ENCODE measurements around the gene KCNJ10.

The KCNJ10 gene

DNA sequence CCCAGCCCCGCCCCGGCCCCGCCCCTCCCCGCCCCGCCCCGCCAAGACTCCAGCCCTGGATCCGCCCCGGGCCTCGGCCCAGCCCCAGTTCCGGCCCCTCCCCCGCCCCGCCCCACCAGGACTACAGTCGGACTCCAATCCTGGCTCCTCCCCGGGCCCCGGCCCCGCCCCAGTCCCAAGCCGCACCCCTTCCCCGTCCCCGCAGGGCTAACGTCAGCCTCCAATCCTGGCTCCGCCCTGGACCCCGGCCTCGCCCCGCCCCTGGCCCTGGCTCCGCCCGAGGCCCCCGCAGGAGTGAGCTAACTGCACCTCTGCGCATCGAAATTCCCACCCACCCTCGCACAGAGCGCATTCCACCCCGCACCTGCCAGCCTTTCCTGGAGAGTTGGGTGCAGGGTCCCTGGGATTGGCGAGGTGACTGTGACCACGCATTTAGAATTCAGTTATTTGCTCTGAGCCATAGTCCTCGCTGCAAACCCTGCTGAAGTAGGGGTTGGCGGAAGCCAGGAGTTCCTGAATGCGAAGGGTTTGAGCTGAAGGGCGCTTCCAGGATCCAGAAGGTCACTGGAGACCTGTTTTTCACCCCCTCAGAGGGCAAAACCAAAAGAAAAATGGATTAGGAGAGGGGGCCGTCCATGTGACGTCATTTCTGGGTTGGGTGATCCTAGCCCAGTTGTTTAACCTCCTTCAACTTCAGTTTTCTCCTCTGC is 29.0 kb upstream of the KCNJ10 start:
- DNase-seq = peak; percentile 99

GRCh38 chr1:160097911-160098851 is 28.2 kb upstream of the KCNJ10 start, which contains the start of gene IGSF8:
IGSF8 (minus strand) TSS chr1:160098619; CDS start chr1:160098472, 147 bp downstream.
- peak; percentile 94 for DNase-seq

- peak; percentile 55 for DNase-seq
These were observed 27.4 kb upstream of the KCNJ10 start for GRCh38 chr1:160097151-160097910.

- peak; percentile 29 for DNase-seq
These were observed 26.5 kb upstream of the KCNJ10 start for GRCh38 chr1:160096274-160097116.

GRCh38 chr1:160095382-160096105 is 25.6 kb upstream of the KCNJ10 start:
- DNase-seq = no peak

- DNase-seq = no peak
These were observed 24.8 kb upstream of the KCNJ10 start for GRCh38 chr1:160094806-160095205.

- no peak for DNase-seq
These were observed 24.3 kb upstream of the KCNJ10 start for GRCh38 chr1:160094291-160094625.

DNA sequence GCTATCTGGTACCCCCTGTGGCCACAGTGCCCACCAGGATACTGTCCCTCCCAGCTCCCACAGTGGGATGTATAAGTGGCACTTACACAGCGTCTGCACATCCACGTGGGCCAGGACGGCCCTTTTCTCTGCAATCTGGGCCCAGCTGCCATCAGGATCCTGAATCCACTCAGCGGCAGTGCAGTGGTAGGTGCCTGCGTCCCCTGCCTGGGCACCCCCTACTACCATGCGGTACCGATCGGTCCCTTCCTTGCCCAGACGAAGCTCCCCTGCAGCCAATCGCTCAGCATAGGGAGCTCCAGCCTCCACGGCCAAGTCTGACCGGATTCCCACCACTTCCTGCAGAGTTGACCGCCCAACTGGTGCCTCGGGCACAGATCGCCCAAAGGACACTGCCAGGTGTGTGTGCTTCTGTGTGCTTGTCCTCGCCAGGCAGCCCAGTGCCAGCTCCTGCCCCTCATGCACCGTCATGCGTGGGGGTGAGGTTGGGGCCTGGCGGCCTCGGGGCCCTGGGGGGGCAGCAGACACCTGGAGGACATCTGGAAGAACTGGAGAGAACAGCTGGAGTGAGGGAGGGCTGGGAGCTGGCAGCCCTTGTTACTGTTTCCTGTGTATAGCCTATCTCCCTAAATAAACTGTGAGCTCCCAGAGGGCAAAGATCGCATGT is 23.8 kb upstream of the KCNJ10 start:
- DNase-seq = no peak

DNA sequence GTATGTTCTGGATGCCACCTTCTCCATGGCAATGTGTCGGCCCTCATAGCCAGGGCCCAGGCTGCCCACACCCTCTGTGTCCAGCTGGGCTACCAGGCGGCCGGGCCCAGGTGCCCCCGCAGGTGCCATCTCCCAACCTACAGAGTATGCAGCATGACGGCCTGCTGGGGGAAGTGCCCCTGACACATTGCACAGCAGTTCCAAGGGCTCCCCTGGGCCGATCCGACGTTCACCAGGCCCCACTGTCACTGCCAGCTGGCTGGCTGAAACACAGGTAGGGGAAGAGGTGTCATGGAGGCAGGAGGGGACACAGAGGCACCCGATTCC is 23.1 kb upstream of the KCNJ10 start:
- DNase-seq = no peak

DNA sequence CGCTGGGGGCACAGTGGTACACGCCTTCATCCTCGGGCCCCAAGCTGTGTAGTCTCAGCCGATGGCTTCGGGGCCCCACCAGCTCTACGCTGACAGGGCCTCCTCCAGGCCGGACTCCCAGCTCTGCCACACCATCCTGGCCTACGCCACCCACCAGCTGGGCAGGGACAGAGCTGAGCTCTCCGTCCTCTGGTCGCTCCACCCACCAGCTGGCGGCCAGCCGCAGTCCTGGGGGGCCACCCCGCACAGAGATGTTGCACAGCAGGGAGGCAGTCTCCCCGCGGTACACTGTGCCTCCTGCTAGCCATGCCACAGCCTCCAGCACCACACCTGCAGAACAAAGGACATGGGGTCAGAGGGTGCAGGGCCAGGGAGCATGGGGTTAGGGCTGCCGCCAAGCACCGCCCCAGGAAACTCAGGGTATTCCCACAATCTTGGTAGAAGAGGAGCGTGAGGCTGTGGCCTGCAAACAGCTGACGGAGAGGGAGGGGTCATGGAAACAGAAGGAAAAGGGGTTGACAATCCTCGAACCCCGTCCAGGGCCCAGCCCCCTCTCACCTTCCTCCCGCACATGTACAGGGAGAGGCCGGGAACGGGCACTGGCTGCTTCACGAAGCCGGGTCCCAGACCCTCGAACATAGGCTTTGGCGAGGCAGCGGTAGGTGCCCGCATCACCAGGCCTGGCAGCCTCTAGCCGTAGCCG is 22.6 kb upstream of the KCNJ10 start:
- no peak for DNase-seq

- DNase-seq = no peak
These were observed 21.8 kb upstream of the KCNJ10 start for GRCh38 chr1:160091666-160092223.

DNA sequence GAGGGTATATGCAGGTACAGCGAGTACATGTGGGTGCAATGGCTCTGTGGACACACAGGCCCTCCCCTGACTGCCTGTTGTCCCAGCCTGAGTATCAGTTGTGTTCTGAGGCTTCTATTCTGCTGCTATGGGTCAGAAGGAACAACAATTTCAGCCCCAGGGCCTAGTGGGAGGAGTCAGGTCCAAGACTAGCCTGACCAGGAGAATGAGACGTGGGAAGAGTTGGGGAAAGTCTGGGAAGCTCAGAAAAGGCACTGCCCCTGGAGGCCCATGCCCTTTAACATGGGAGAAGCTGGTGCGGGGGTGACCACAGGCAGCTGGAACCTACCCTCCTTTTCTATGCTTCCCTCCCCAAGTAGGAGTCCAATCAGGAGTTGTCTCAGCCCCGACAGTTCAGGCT is 20.8 kb upstream of the KCNJ10 start:
- no peak for DNase-seq

- DNase-seq = no peak
These were observed 19.9 kb upstream of the KCNJ10 start for GRCh38 chr1:160089883-160090282.

- DNase-seq = no peak
These were observed 17.2 kb upstream of the KCNJ10 start for GRCh38 chr1:160087118-160087662.

DNA sequence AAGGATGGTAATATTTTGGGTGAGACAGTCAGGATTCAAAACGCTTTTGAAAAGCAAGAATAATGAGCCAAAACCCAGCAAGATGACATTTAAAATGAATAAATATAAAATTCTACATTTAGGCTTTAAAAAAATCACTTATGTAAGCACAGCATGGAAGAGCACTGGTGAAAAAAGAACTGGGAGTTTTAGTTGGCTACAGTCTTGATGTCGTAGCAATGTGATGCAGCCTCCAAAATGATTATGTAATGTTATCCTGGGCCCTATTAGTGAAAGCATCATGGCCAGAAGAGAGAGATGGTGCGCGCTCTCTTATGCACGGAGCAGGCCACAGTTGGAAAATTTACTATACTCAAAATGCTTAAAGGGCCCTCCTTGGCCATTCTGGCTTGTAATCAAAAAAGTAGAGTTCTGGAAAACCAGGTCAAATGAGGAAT is 16.5 kb upstream of the KCNJ10 start:
- no peak for DNase-seq

GRCh38 chr1:160085686-160086455 is 15.9 kb upstream of the KCNJ10 start:
- DNase-seq = peak; percentile 86

GRCh38 chr1:160084771-160085321 is 14.9 kb upstream of the KCNJ10 start:
- DNase-seq = no peak

- DNase-seq = peak; percentile 83
These were observed 14.2 kb upstream of the KCNJ10 start for GRCh38 chr1:160083968-160084770.
